ENCODE results near the gene KRT78.

The KRT78 gene

GRCh38 chr12:52846356-52846970 lies 2.3 kb downstream of the KRT78 start:
- no peak for TF ChIP-seq CTCF (conservative IDR thresholded peaks at IDR 0.05; ENCODE audit: low read length)
- DNase-seq (ENCODE audit: low read depth) = no peak

GRCh38 chr12:52845946-52846345 lies 2.8 kb downstream of the KRT78 start:
- no peak for DNase-seq (ENCODE audit: low read depth)
- H3K4me3 ChIP-seq (ENCODE audit: low read length) = no peak overlapping the region
- no peak for TF ChIP-seq CTCF (conservative IDR thresholded peaks at IDR 0.05; ENCODE audit: low read length)

More at GRCh38 chr12:52846356-52846970, 2.3 kb downstream of the KRT78 start:
- H3K4me3 ChIP-seq (ENCODE audit: low read length) = no peak overlapping the region

GRCh38 chr12:52844386-52844785 lies 4.4 kb downstream of the KRT78 start:
- TF ChIP-seq CTCF (conservative IDR thresholded peaks at IDR 0.05; ENCODE audit: low read length) = no peak
- no peak overlapping the region for H3K4me3 ChIP-seq (ENCODE audit: low read length)
- DNase-seq (ENCODE audit: low read depth) = no peak

GRCh38 chr12:52839436-52840105 lies 9.2 kb downstream of the KRT78 start:
- no peak overlapping the region for H3K4me3 ChIP-seq (ENCODE audit: low read length)
- no peak for TF ChIP-seq CTCF (conservative IDR thresholded peaks at IDR 0.05; ENCODE audit: low read length)
- no peak for DNase-seq (ENCODE audit: low read depth)

- no peak overlapping the region for H3K4me3 ChIP-seq (ENCODE audit: low read length)
- TF ChIP-seq CTCF (conservative IDR thresholded peaks at IDR 0.05; ENCODE audit: low read length) = no peak
- DNase-seq (ENCODE audit: low read depth) = no peak
These were observed 10.0 kb downstream of the KRT78 start for GRCh38 chr12:52838609-52839435.

GRCh38 chr12:52837781-52838608 lies 10.8 kb downstream of the KRT78 start:
- DNase-seq (ENCODE audit: low read depth) = no peak
- no peak overlapping the region for H3K4me3 ChIP-seq (ENCODE audit: low read length)
- no peak for TF ChIP-seq CTCF (conservative IDR thresholded peaks at IDR 0.05; ENCODE audit: low read length)

Measured in AG10803 (cell line).